CD4-positive, alpha-beta T cell (primary cell): ENCODE measurements around the gene ERBIN. TPM values are rescaled to one million over a fixed set of nuclear protein-coding genes. Genes with fewer than 3 reads are reported as not detected.

Experiments used
- ATAC-seq: fragments of 200-7000 bp; cut with Tn5 transposase; one replicate; pipeline ENCODE4 v1.10.0; 2022; ENCODE audit warnings: mild to moderate bottlenecking; ENCODE audit not compliant: poor library complexity
- CTCF ChIA-PET: fragments of 350-600 bp; sonication (Branson Sonifier 250); formaldehyde crosslinking; loops from one replicate; lab custom pipeline; 2021; ENCODE audit warnings: antibody characterized with exemption, inconsistent platforms; lab: Charles Lee
- POLR2A ChIA-PET: fragments of 350-600 bp; sonication (Branson Sonifier 250); formaldehyde crosslinking; loops from one replicate; lab custom pipeline; 2021; ENCODE audit warnings: antibody characterized with exemption, inconsistent platforms; lab: Charles Lee
- DNase-seq, 14 experiments: peaks; one replicate each; pipeline ENCODE4 v3.0.0-alpha.2; 2013 to 2020; ENCODE audit warnings: mixed read lengths in 2 of 14
- H3K27ac ChIP-seq, 2 donors: one replicate each; pipeline versions ENCODE4 v1.5.1 to v1.7.0; 2013; ENCODE audit warnings: low read length in 2 of 2, low read depth in 1 of 2, mild to moderate bottlenecking in 1 of 2
- H3K27me3 ChIP-seq, 2 experiments: 1 replicate in 1 of 2; 2 replicates in 1 of 2; pipeline versions ENCODE4 v1.6.1 to v1.7.0; 2013; ENCODE audit warnings: low read length in 2 of 2, control low read depth in 1 of 2, mild to moderate bottlenecking in 1 of 2, moderate library complexity in 1 of 2; ENCODE audit not compliant: insufficient read depth in 2 of 2, control insufficient read depth in 1 of 2
- H3K36me3 ChIP-seq: one replicate; pipeline ENCODE4 v1.6.1; 2013; ENCODE audit warnings: low read length, control low read depth; ENCODE audit not compliant: insufficient read depth
- H3K4me1 ChIP-seq: one replicate; pipeline ENCODE4 v1.6.1; 2013; ENCODE audit warnings: low read length, control low read depth; ENCODE audit not compliant: insufficient read depth
- H3K4me3 ChIP-seq: one replicate; pipeline ENCODE4 v1.5.1; 2013; ENCODE audit warnings: mild to moderate bottlenecking, low read length, moderate library complexity
- H3K9me3 ChIP-seq, 2 experiments: 1 replicate in 1 of 2; 2 replicates in 1 of 2; pipeline versions ENCODE4 v1.6.1 to v1.7.0; 2013; ENCODE audit warnings: low read length in 2 of 2, mild to moderate bottlenecking in 2 of 2, control low read depth in 1 of 2, moderate library complexity in 1 of 2; ENCODE audit not compliant: control insufficient read depth in 1 of 2, insufficient read depth in 1 of 2
- H3K27ac Mint-ChIP-seq: one replicate; pipeline ENCODE4 v1.8.0; 2020; ENCODE audit warnings: mixed read lengths
- H3K27me3 Mint-ChIP-seq: one replicate; pipeline ENCODE4 v1.8.0; 2021; ENCODE audit warnings: mixed read lengths
- H3K36me3 Mint-ChIP-seq: one replicate; pipeline ENCODE4 v1.8.0; 2021; ENCODE audit warnings: low read depth, mixed read lengths
- H3K4me1 Mint-ChIP-seq: one replicate; pipeline ENCODE4 v1.8.0; 2021; ENCODE audit warnings: low read depth, mixed read lengths
- H3K4me3 Mint-ChIP-seq: one replicate; pipeline ENCODE4 v1.8.0; 2020; ENCODE audit warnings: mild to moderate bottlenecking, mixed read lengths
- H3K9me3 Mint-ChIP-seq: one replicate; pipeline ENCODE4 v1.8.0; 2020; ENCODE audit warnings: mixed read lengths
- CTCF ChIP-seq: fragments of 200-600 bp; IDR thresholded peaks from one replicate; pipeline ENCODE4 v1.8.0; 2022; ENCODE audit warnings: antibody characterized with exemption, mild to moderate bottlenecking
- intact Hi-C, 2 experiments: fragments of 100-400 bp; cut with DNase I in 1 of 2; cut with micrococcal nuclease in 1 of 2; formaldehyde crosslinking; loops; one replicate each; pipeline versions ENCODE4 v1.15.1 to v1.9.0; 2023 to 2025; cut with DNase I, micrococcal nuclease
- total RNA-seq, 174 experiments: library from RNA in 2 of 174; stranded (reverse) in 2 of 174; gene quantifications; one replicate each; pipeline ENCODE4 v1.2.3 and lab custom pipeline; 2021 to 2026

ERBIN gene
- total RNA-seq, 2 experiments from 2014 or later = 94.7 to 96.9 TPM

GRCh38 chr5:65903581-65903980 lies 22.8 kb upstream of the ERBIN start:
- no peak overlapping the region for H3K27ac Mint-ChIP-seq
- CTCF ChIA-PET = no interaction called here
- intact Hi-C loops = no loop called here
- H3K27me3 Mint-ChIP-seq = no peaks in the 10 kb centered on the region
- ATAC-seq (no peak), DNase-seq (no peak)
- no peaks in the 10 kb centered on the region for H3K4me1 Mint-ChIP-seq
- H3K9me3 Mint-ChIP-seq = no peaks in the 10 kb centered on the region
- TF ChIP-seq CTCF = no peak
- no peaks in the 10 kb centered on the region for H3K36me3 Mint-ChIP-seq
- H3K9me3 ChIP-seq = no peaks in the 10 kb centered on the region
- H3K36me3 ChIP-seq = no peaks in the 10 kb centered on the region
- H3K4me3 ChIP-seq = no peak overlapping the region
- no peaks in the 10 kb centered on the region for H3K4me1 ChIP-seq
- no peak overlapping the region for H3K27ac ChIP-seq
- H3K4me3 Mint-ChIP-seq = no peak overlapping the region
- no peaks in the 10 kb centered on the region for H3K27me3 ChIP-seq
- POLR2A ChIA-PET = no interaction called here

GRCh38 chr5:65906256-65906655 lies 20.1 kb upstream of the ERBIN start:
- peaks cover 0 to 3% of the 10 kb centered on the region in 2 experiments for H3K9me3 ChIP-seq
- Mint-ChIP-seq H3K9me3 (no peaks in the 10 kb centered on the region), H3K4me1 (no peaks in the 10 kb centered on the region), H3K36me3 (no peaks in the 10 kb centered on the region), H3K27ac (no peak overlapping the region), H3K27me3 (no peaks in the 10 kb centered on the region), H3K4me3 (no peak overlapping the region)
- no peak overlapping the region for H3K27ac ChIP-seq
- no peaks in the 10 kb centered on the region for H3K36me3 ChIP-seq
- no peak for TF ChIP-seq CTCF
- intact Hi-C loops = no loop called here
- ATAC-seq (no peak), DNase-seq (no peak)
- POLR2A ChIA-PET = no interaction called here
- CTCF ChIA-PET = interaction anchor here (0.7 kb wide), 1 partner anchor 265 kb away, joined by 4 read pairs; no protein-coding TSS in a partner anchor
- no peak overlapping the region for H3K4me3 ChIP-seq
- no peaks in the 10 kb centered on the region for H3K27me3 ChIP-seq
- no peaks in the 10 kb centered on the region for H3K4me1 ChIP-seq

- H3K4me1 Mint-ChIP-seq = no peaks in the 10 kb centered on the region
- Histone ChIP-seq H3K9me3 (peaks cover 0 to 3% of the 10 kb centered on the region in 2 experiments), H3K4me1 (no peaks in the 10 kb centered on the region), H3K27me3 (no peaks in the 10 kb centered on the region), H3K4me3 (no peak overlapping the region), H3K36me3 (no peaks in the 10 kb centered on the region), H3K27ac (no peak overlapping the region)
- no peak overlapping the region for H3K27ac Mint-ChIP-seq
- ATAC-seq (no peak), DNase-seq (no peak)
- ChIA-PET CTCF (no interaction called here), POLR2A (no interaction called here)
- intact Hi-C loops = no loop called here
- no peaks in the 10 kb centered on the region for H3K27me3 Mint-ChIP-seq
- no peaks in the 10 kb centered on the region for H3K9me3 Mint-ChIP-seq
- no peaks in the 10 kb centered on the region for H3K36me3 Mint-ChIP-seq
- no peak overlapping the region for H3K4me3 Mint-ChIP-seq
- TF ChIP-seq CTCF = no peak
These were observed 19.2 kb upstream of the ERBIN start for GRCh38 chr5:65907135-65907534.
